IMR-90 (cell line): ENCODE results near the gene AMACR.
"Not testable (repeated sequence)": the region's sequence is repeated elsewhere in the genome, so short reads cannot be mapped to it uniquely, and the experiment has no call there.

ENCODE experiments used
- BHLHE40 ChIP-seq: fragments of 150-350 bp; IDR thresholded peaks from 2 replicates; pipeline ENCODE4 v1.6.1; 2016; ENCODE audit warnings: mild to moderate bottlenecking, low read depth, low read length
- FOS ChIP-seq: fragments of 150-350 bp; IDR thresholded peaks from 2 replicates; pipeline ENCODE4 v1.6.1; 2016; ENCODE audit warnings: low read depth, low read length
- MAFK ChIP-seq: IDR thresholded peaks from 2 replicates; pipeline ENCODE4 v1.6.1; 2012; ENCODE audit warnings: low read depth, low read length, improper control_type of control experiment
- MXI1 ChIP-seq: IDR thresholded peaks from 2 replicates; pipeline ENCODE4 v1.6.1; 2012; ENCODE audit warnings: low read depth, mild to moderate bottlenecking, low read length, moderate library complexity, borderline replicate concordance
- NFE2L2 ChIP-seq: fragments of 150-350 bp; IDR thresholded peaks from 2 replicates; pipeline ENCODE4 v1.6.1; 2016; ENCODE audit warnings: low read depth, mild to moderate bottlenecking, low read length
- POLR2A ChIP-seq: IDR thresholded peaks from 2 replicates; pipeline ENCODE4 v1.6.1; 2012; ENCODE audit warnings: mild to moderate bottlenecking, low read depth, low read length
- RCOR1 ChIP-seq: IDR thresholded peaks from 2 replicates; pipeline ENCODE4 v1.6.1; 2012; ENCODE audit warnings: mild to moderate bottlenecking, low read length, improper control_type of control experiment; ENCODE audit not compliant: insufficient replicate concordance
- RFX5 ChIP-seq: IDR thresholded peaks from 2 replicates; pipeline ENCODE4 v1.8.0; 2012; ENCODE audit warnings: low read depth, mild to moderate bottlenecking, low read length, moderate library complexity
- SMC3 ChIP-seq: fragments of 150-350 bp; IDR thresholded peaks from 2 replicates; pipeline ENCODE4 v1.6.1; 2016; ENCODE audit warnings: low read depth, mild to moderate bottlenecking, antibody characterized with exemption, low read length, moderate library complexity
- TF ChIP-seq, protein P1 (sequence below): conservative IDR thresholded peaks from 2 replicates; pipeline ENCODE4 v1.5.1; 2012; ENCODE audit warnings: mild to moderate bottlenecking, low read depth, low read length, improper control_type of control experiment
- TF ChIP-seq, protein P2 (sequence below): fragments of 150-350 bp; IDR thresholded peaks from 2 replicates; pipeline ENCODE4 v1.6.1; 2017; ENCODE audit warnings: mild to moderate bottlenecking, antibody characterized with exemption, low read length, low read depth
- TF ChIP-seq, protein P3 (sequence below): fragments of 150-350 bp; IDR thresholded peaks from 2 replicates; pipeline ENCODE4 v1.6.1; 2016; ENCODE audit warnings: low read depth, mild to moderate bottlenecking, low read length, moderate library complexity, borderline replicate concordance

DNA sequence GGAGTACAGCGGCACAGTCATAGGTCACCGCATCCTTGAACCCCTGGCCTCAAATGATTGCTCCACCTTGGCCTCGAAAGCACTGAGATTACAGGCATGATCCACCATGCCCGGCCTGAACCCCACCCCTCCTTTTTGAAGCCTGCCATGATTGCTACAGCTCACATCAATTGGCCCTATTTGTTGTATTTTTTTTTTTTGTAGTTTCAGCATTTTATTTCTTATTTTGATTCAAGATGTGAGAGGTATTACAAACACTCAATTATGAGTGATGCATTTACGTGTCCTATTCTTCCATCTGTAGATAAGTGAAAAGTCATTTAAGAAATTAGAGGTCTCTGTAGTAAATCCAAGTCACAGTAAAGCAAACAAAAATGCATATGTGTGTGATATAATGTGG is 55.7 kb downstream of the AMACR start:
- TF ChIP-seq MAFK, SMC3, POLR2A, MXI1, RCOR1, NFE2L2, FOS, BHLHE40, RFX5: not testable (repeated sequence)
- TF ChIP-seq, protein P1, sequence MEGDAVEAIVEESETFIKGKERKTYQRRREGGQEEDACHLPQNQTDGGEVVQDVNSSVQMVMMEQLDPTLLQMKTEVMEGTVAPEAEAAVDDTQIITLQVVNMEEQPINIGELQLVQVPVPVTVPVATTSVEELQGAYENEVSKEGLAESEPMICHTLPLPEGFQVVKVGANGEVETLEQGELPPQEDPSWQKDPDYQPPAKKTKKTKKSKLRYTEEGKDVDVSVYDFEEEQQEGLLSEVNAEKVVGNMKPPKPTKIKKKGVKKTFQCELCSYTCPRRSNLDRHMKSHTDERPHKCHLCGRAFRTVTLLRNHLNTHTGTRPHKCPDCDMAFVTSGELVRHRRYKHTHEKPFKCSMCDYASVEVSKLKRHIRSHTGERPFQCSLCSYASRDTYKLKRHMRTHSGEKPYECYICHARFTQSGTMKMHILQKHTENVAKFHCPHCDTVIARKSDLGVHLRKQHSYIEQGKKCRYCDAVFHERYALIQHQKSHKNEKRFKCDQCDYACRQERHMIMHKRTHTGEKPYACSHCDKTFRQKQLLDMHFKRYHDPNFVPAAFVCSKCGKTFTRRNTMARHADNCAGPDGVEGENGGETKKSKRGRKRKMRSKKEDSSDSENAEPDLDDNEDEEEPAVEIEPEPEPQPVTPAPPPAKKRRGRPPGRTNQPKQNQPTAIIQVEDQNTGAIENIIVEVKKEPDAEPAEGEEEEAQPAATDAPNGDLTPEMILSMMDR = not testable (repeated sequence)
- TF ChIP-seq, protein P2, sequence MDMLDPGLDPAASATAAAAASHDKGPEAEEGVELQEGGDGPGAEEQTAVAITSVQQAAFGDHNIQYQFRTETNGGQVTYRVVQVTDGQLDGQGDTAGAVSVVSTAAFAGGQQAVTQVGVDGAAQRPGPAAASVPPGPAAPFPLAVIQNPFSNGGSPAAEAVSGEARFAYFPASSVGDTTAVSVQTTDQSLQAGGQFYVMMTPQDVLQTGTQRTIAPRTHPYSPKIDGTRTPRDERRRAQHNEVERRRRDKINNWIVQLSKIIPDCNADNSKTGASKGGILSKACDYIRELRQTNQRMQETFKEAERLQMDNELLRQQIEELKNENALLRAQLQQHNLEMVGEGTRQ = not testable (repeated sequence)
- TF ChIP-seq, protein P3, sequence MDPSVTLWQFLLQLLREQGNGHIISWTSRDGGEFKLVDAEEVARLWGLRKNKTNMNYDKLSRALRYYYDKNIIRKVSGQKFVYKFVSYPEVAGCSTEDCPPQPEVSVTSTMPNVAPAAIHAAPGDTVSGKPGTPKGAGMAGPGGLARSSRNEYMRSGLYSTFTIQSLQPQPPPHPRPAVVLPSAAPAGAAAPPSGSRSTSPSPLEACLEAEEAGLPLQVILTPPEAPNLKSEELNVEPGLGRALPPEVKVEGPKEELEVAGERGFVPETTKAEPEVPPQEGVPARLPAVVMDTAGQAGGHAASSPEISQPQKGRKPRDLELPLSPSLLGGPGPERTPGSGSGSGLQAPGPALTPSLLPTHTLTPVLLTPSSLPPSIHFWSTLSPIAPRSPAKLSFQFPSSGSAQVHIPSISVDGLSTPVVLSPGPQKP = not testable (repeated sequence)
